SU-DHL-6 (cell line): ENCODE measurements around the gene LSM14B.

Experiments
- EZH2phosphoT487 ChIP-seq: fragments of 200-600 bp; sonication (generic), shearing (Covaris generic); conservative IDR thresholded peaks from 2 replicates; pipeline ENCODE4 v1.6.1; 2018; ENCODE audit warnings: mild to moderate bottlenecking, antibody characterized with exemption, low read length, moderate library complexity, mixed read lengths
- TF ChIP-seq, protein P1 (sequence below): fragments of 200-600 bp; sonication (generic); IDR thresholded peaks from one replicate; pipeline ENCODE4 v1.5.1; 2017; ENCODE audit warnings: antibody characterized with exemption, mild to moderate bottlenecking, low read length, moderate library complexity; ENCODE audit not compliant: insufficient read depth, poor library complexity, severe bottlenecking

DNA sequence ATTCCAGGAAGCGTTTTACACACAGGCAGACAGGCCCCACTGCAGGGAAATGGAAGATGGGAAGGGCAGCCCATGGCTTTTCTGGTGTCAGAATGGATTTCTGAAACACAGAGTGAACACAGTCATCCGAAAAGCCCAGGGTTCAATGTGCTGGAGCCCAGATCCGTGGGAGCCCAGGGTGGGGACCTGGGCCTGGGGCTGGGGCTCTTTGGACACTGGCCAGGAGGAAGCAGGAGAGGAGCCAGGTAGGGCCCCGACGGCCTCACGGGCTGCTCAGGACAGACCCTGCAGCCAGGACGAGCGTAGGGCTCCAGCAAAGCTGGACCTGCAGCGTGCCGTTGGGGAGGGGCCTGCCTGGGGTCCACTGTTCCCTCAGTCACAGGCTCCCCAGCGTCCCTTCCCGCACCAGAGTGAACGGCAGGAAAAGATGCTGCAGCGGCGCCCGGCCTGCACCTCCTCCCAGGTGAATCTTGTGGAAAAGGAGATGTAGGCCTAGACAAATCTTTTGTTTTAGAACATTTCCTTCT is 24.3 kb upstream of the LSM14B start:
- TF ChIP-seq, protein P1, sequence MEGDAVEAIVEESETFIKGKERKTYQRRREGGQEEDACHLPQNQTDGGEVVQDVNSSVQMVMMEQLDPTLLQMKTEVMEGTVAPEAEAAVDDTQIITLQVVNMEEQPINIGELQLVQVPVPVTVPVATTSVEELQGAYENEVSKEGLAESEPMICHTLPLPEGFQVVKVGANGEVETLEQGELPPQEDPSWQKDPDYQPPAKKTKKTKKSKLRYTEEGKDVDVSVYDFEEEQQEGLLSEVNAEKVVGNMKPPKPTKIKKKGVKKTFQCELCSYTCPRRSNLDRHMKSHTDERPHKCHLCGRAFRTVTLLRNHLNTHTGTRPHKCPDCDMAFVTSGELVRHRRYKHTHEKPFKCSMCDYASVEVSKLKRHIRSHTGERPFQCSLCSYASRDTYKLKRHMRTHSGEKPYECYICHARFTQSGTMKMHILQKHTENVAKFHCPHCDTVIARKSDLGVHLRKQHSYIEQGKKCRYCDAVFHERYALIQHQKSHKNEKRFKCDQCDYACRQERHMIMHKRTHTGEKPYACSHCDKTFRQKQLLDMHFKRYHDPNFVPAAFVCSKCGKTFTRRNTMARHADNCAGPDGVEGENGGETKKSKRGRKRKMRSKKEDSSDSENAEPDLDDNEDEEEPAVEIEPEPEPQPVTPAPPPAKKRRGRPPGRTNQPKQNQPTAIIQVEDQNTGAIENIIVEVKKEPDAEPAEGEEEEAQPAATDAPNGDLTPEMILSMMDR: no peak
- no peak for TF ChIP-seq EZH2phosphoT487
